Activated CD4-positive, alpha-beta T cell treated with anti-CD3 and anti-CD28 coated beads, Interleukin-2, Interleukin-4, amounts not matched to agents 100 ng/mL and 50 ng/mL, durations not matched to agents 16 hours and 8 hours (primary cell): Measurements from ENCODE around the gene PRRT2.
A peak's percentile ranks its signal among the peaks of the same experiment; 100 is the strongest.

Experiments used
- DNase-seq: peaks from one replicate; pipeline ENCODE4 v3.0.0-alpha.2; 2020; ENCODE audit warnings: low spot score

The PRRT2 gene

GRCh38 chr16:29862383-29862883, 50.4 kb downstream of the PRRT2 start:
- no peak for DNase-seq

GRCh38 chr16:29862884-29863668, 51.1 kb downstream of the PRRT2 start, which contains the start of gene CDIPT:
TSS of gene CDIPT (minus strand) at chr16:29863226. CDS start at chr16:29862857, 369 bp downstream.
- peak; percentile 97 for DNase-seq

DNA sequence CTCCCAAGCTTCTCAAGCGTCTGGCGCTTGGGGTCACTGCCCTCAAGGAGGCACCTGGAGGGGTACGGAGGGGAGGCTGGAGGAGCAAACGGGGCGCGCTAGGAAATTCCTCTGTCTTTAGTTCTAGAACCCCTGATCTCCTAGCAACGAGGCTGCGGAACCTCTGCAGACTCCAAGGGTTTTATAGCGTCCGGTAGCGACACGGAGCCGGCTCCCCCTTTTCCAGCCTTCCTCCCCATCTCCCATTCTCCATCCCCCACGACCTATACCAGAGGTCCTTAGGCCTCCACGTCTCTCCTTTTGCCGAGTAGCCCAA, 51.6 kb downstream of the PRRT2 start:
- no peak for DNase-seq

DNA sequence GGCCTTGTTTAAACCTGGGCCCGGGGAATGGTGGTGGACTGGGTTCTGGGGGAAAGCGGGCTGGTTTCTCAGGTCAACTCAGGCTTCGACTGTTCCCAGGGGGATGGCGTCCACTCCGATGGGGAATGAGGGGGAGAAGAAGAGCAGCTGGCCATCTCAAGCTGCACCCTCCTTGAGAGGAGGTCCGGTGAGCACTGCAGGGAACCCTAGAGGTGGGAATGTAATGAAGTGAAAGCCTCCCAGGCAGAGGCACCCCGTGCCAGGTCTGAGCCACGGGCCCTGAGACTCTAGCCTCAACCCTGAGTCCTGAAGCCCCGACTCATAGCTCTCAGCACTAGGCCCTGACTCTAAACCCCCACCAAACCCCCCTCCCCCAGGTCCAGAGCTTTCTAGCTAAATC, 52.2 kb downstream of the PRRT2 start:
- DNase-seq, result no peak
